H54 (cell line): ENCODE measurements around the gene GLRX5.
A peak's percentile ranks its signal among the peaks of the same experiment; 100 is the strongest.
"Not testable (repeated sequence)": the region's sequence is repeated elsewhere in the genome, so short reads cannot be mapped to it uniquely, and the experiment has no call there.

Experiments
- DNase-seq: peaks from one replicate; pipeline ENCODE4 v3.0.0; 2011; ENCODE audit warnings: low spot score, mixed read lengths; ENCODE audit not compliant: insufficient read length
- FAIRE-seq: peaks from 3 replicates; lab custom pipeline; 2011; peaks lifted over from hg19 to GRCh38; lab: Jason Lieb, UNC
- POLR2A ChIP-seq: IDR thresholded peaks from 2 replicates; pipeline ENCODE4 v1.6.1; 2011; ENCODE audit warnings: low read depth, mild to moderate bottlenecking, low read length

The GLRX5 gene

DNA sequence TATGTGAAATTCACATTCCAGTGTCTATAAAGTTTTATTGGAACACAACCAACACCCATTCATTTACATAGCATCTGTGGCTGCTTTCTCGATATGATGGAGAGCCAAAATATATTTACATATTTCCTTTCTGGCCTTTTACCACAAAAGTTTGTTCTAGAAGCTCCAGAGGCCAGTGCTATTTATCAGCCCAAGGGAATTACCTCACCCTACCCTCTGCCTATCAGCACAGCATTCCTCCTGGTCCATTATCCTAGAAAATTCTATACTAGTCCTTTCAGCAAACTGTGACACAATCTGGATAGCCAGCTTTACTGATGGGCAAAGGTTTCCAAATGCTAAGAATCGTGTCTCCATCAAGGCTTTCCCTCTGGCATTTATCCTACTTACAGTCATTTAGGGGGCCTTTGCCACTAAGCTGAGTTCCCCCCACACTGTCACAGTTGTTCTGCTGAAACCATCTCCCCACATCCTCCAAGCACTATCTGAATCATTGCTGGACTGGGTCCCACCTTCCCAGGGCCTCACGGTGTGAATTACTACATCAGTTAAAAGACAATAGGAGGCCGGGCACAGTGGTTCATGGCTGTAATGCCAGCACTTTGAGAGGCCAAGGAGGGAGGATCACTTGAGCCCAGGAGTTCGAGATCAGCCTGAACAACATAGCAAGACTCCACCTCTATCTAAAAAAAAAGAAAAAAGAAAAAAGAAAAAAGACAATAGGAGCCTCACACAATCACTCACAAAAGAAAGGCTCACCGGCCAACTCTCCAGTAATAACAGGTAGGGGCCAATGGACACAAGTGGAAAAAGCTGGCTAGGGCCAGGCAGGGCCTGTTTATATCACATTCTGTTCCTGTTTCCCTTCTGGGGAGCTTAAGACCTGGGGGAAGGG, 30.5 kb upstream of the GLRX5 start:
- TF ChIP-seq POLR2A, result no peak
- peak; percentile 58 for FAIRE-seq

DNA sequence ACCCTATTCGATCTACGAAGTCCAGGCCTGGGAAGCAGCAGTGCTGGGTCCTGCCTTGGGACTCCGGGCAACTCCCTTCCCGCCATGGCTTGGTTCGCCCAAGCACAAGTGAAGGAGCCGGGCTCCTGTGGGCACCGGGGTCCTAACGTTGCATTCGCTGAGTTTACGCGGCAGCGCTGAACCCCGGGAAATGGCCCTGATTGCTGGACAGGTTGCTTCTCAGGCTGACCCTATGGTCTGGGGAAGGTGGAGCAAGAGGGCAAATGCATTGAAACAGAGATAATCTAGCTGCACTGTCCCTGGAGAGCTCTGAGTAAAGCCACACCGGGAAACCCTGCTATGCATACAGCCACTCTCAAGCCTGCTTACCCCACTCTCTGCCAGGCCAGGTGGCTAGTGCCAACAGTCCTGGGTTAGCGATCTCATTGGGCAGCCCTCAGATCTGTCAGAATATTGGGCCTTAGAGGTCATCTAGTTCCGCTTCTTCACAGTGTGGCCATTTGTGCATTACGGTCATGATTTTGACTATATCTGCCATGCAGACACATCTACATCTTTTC, 29.7 kb upstream of the GLRX5 start:
- TF ChIP-seq POLR2A, result no peak
- no peak for FAIRE-seq
- DNase-seq, result no peak

More for the DNA sequence above, 30.5 kb upstream of the GLRX5 start:
- DNase-seq, result no peak

DNA sequence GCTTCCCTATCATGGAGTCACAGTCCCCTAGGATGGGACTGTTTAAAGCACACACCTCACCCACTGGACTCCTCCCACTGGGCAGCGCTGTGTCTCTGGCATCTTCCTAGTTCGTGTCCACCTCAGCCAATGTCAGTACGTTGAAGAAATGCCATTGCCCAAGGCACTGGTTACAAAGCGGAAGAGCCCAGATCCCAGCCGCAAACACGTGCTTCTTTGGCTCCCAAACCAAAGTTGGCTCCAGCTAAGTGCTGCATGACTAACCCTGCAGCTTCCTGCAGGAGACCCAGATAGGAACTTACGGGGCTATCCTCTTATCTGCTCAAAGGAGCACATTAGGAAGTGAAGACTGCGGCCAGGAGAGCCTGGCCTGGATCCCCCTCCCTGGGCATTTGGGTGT, 27.7 kb upstream of the GLRX5 start:
- TF ChIP-seq POLR2A, result no peak
- DNase-seq (peak; percentile 90), FAIRE-seq (peak; percentile 94)

DNA sequence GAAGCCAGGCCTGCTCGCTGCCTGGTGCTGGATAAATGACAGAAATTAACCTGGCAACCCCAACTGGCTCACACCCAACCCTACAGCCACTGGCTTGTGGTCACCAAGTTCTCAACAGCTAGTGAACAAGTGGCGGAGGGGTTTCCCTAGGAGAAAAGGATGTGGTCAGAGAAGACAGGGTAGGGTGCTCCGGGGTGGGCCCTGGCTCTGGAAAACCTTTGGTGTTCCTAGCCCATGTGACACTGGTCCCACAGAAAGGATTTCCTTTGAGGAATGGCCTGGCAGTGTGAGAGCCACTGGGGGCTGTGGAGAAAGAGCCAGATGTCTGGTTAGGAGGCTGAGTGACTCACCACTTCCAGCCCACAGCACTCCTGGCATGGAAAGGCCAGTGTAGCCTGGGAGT, 27.1 kb upstream of the GLRX5 start:
- FAIRE-seq, result peak; percentile 93
- DNase-seq, result peak; percentile 79

DNA sequence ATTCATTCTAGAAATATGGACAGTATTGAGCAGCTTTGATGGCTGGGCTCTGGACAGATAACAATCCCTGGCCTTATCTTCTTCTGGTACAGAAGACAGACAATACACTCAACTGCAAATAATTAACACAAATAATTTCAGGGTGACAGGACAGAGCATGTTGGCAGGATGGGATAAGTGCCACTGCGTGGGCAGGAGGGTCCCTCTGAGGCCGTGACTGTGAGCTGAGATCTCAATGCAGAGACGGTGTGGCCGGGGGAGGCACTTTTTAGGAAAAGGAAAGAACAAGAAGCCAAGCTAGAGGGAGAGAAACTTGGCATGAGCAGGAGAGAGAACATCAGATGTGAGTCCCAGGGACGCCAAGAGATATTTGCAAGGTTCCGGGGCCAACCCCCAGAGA, 26.5 kb upstream of the GLRX5 start:
- FAIRE-seq (no peak), DNase-seq (no peak)
- no peak for TF ChIP-seq POLR2A

More for the DNA sequence above, 27.1 kb upstream of the GLRX5 start:
- TF ChIP-seq POLR2A, result no peak

DNA sequence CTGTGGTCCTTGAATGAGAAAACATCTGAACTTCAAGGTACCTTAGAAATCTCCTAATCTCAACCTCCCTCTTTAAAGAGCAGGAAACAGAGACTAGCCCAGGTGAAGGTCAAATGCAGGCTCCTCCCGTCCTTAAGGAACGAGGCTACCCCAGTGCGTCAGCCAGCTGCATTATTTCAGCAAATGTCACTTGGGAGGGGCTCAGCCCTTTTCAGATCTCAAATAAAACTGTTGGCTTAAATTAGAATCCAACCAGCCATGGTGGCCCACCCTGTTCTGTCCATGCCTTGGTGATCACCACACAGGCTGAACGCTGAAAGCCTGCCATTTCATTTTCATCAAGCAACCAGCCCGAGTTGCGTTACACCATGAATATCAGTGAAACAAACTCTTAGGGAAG, 25.4 kb upstream of the GLRX5 start:
- FAIRE-seq, result no peak

DNA sequence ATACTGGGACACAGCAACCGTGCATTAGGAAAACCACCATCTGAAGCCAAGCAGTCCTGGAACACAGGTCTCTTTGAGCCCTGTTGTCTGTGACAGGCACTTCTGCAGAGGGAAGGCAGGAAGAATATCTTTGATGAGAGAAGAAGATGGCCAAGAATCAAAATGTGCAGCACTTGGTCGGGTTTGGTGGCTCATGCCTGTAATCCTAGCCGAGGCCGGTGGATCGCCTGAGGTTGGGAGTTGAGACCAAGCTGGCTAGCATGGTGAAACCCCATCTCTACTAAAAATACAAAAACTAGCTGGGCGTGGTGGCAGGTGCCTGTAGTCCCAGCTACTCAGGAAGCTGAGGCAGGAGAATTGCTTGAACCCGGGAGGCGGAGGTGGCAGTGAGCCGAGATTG, 24.5 kb upstream of the GLRX5 start:
- not testable (repeated sequence) for FAIRE-seq, DNase-seq

More for the DNA sequence above, 25.4 kb upstream of the GLRX5 start:
- no peak for DNase-seq
- no peak for TF ChIP-seq POLR2A

DNA sequence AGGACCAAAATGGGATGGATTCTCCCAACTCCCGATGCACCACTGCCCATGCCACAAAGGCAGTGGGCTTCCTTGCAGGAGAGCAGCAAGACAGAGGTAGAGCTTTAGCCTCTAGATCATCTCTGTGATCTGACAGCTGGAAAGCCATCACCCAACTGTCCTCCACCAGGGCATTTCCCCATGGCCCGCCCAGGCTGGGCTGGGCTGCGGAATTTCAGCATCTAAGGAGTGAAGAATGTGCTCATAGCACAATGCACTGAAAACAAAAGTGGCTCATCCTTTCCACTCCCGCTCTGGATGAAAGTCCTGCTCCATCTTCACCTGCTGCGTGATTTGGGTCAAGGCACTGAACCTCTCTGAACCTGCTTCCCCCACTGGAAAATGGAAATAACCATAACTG, 24.0 kb upstream of the GLRX5 start:
- no peak for TF ChIP-seq POLR2A
- no peak for FAIRE-seq

DNA sequence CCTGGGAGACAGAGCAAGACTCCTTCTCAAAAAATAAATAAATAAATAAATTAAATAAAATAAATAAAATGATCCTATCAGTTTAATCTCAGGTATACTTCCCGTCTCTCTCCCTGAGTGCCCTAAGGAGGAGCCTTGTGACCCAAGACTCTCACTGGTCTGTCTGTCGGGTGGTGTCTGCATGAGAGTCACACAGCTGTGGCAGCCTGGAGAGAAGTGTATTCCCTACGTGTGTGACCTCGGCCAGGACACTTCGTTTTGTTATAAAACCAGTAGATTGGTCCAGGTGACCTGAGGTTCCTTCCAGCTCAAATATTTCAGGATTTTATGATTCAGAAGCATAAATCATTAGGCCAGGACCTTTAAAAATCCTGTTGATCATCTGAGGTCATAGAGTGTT, 23.2 kb upstream of the GLRX5 start:
- no peak for TF ChIP-seq POLR2A
- FAIRE-seq (no peak), DNase-seq (no peak)

More for the DNA sequence above, 24.0 kb upstream of the GLRX5 start:
- DNase-seq, result no peak

DNA sequence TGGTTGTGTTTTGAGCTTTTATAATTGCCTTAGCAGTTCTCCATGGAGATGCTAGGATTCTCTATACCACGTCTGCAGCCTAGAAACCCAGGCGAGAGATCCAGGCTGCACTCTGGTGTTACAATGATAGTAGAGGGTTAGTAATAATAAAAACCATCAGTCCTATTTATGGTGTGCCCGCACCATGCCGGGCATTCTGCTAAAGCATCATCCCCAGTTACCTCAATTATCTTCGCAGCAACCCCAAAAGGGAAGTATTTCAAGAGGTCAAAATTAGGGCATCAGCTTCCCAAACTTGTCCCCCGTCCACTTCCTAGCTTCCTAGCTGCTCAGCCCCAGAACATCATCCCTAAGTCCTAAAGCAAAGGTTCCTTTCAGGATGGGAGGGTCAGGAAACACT, 21.6 kb upstream of the GLRX5 start:
- DNase-seq, result no peak
- FAIRE-seq, result no peak
- TF ChIP-seq POLR2A, result no peak

DNA sequence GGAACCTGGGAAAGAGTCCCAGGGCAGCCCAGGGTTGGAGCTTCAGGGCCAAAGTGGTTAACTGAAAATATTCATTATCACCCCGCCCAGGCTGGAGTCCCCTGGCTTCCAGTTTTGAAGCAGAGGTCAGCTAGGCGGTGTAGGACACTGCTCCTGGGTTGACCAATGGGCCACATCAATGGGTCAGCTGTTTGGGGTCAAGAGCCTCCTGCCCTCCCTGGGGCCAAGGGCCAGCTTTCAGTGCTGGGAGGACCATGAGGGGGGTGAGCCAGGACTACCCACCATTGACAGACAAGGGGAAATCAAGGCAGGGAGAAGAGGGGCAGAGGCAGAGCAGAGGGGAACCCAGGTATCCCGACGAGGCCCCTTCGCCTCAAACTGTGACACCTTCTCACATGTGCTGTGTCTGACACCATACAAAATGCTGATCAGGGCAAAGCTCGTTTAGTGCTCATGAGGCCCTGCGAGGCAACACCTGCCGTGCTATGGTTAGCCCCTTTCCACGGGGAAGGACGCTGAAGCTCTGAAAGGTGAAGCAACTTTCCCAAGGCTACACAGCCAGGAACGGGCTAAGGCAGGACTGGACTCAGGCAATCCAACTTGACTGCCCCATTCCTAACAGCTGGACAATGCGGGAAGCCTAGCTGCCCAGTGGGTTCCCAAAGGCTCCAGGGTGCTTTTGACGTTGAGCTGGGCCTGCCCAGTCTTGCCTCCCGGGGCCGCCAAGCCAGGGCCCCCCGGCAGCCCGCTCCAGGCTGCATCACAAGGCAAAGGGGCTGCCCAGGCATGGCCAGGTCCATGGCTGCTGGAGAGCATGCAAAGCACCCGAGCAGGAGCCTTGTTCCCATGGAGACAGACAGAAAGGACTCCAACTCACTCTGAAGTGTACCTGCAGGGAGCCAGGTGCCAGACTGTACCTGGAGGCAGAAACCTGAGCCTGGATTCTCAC, 20.4 kb upstream of the GLRX5 start:
- no peak for TF ChIP-seq POLR2A
- FAIRE-seq, result no peak

DNA sequence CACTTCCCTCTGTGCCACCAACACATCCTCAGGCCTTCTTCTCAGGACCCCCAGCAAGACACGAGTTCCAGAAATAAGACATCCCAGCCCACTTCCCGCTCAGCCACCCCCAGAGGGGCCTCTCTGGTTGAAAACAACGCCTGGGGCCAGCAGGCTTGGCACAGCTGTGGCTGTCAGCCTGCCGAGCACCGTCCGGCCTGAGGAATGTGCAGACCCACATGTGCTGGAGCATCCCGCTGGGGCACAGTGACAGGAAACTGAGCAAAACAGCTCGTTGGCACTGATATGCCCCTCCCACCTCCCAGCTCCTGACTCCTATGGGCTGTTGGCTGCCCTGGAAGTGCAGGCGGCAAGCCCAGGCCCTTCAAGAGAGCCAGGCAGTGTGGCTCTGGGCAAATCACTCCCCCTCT, 19.8 kb upstream of the GLRX5 start:
- no peak for DNase-seq
- no peak for FAIRE-seq
- no peak for TF ChIP-seq POLR2A

More for the DNA sequence above, 20.4 kb upstream of the GLRX5 start:
- DNase-seq, result no peak

DNA sequence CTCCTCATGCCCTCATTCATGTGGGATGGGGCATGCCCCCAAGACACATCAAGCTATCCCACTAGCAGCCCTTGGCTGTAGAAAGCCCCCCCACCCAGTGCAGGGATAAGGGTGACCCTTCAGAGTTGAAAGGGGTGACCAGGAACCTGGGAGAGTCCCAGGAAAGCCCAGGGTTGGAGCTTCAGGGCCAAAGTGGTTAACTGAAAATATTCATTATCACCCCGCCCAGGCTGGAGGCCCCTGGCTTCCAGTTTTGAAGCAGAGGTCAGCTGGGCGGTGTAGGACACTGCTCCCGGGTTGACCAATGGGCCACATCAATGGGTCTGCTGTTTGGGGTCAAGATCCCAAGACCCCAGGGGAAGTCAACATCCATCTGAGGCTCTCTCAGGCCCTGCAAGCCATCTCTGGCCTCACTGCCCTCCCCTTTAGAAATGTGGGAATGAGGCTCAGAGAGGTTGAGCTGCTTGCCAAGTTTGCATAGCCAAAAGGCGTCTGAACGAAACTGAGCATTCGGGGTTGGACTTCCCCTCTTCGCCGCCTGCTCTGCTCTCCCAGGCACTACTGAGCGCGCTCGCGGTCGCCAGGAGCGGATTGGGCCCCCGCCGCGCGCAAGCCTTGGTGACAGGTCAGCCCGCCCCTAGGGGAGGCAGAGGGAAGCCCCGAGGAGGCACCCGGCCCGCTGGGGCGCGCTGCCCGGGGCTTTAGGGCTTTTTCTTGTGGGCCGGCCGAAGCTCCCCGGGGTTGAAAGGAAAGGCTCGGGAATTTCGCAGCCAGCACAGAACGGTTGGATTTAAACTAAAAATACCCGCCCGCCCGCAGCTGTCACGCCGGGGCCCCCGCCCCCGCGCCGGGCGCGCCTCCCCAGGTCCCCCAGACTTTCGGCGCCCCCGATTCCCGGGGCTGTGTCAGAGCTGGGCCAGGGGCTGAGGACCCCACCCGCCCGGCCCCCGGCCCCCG, 19.0 kb upstream of the GLRX5 start:
- no peak for DNase-seq
- TF ChIP-seq POLR2A, result no peak
- no peak for FAIRE-seq
